ENCODE data around the gene SCNN1A. TPM values are rescaled to one million over a fixed set of nuclear protein-coding genes. Genes with fewer than 3 reads are reported as not detected.
A peak's percentile ranks its signal among the peaks of the same experiment; 100 is the strongest.

SCNN1A gene
- total and polyA plus RNA-seq, 2 of the 13 experiments (the other 11 are each of a cell fraction or from before 2014, with no cell fraction given), result 1.5 to 14.6 TPM

GRCh38 chr12:6363010-6363329, 12.4 kb downstream of the SCNN1A start:
- intact Hi-C loops (cut with micrococcal nuclease; ENCODE audit: unreplicated experiment) (no loop called here), in situ Hi-C loops (cut with HindIII; ENCODE audit: extremely low pct_ligation_motif_present, low pct_unique_long_range_greater_than_20kb) (no loop called here)
- BruUV-seq (replicated peaks), result no TSS peak
- Histone ChIP-seq H3K4me3 (replicated peaks in 1 of 3; ENCODE audit: insufficient read depth in 1 of 3, low read depth in 2 of 3, low read length in 3 of 3) (peak overlapping the region in 1 of 3 experiments; percentile 75; a peak in 4 of 6 replicates), H3K4me1 (ENCODE audit: insufficient read depth, low read length) (peaks cover 53% of the 10 kb centered on the region), H3K9ac (ENCODE audit: insufficient read depth, low read depth, low read length) (no peak overlapping the region; the same call in 1 of the 2 replicates), H3K9me3 (ENCODE audit: low read length) (no peaks in the 10 kb centered on the region), H4K20me1 (ENCODE audit: insufficient read depth, low read length) (no peaks in the 10 kb centered on the region), H2AFZ (ENCODE audit: low read length) (no peak overlapping the region), H3K36me3 (replicated peaks in 1 of 2; ENCODE audit: control insufficient read depth in 1 of 2, insufficient read depth in 2 of 2, low read length in 2 of 2) (no peaks in the 10 kb centered on the region), H3K4me2 (ENCODE audit: low read depth, low read length) (peak overlapping the region; percentile 83; the same call in 1 of the 2 replicates), H3K27ac (ENCODE audit: extremely low read length, insufficient read depth, low read length) (peak overlapping the region; percentile 95), H3K27me3 (ENCODE audit: control insufficient read depth in 1 of 2, insufficient read depth in 2 of 2, low read length in 2 of 2) (no peaks in the 10 kb centered on the region), H3K79me2 (ENCODE audit: insufficient read depth, low read length) (no peaks in the 10 kb centered on the region)
- 22% methylated on average over 4 of the region's 4 CpGs for WGBS (ENCODE audit: low lambda C conversion rate)
- CTCF ChIA-PET (ENCODE audit: low intra/inter-chr PET ratio, low total read pairs), result interaction anchor here (1.2 kb wide), 1 partner anchor 27 kb away, joined by 3 read pairs; no protein-coding TSS in a partner anchor
- DNase-seq (ENCODE audit: low spot score), result no peak
- FAIRE-seq, result no peak
- no peak for TF ChIP-seq SNAI1 (CRISPR knock-in tag; IDR thresholded peaks at IDR 0.05; ENCODE audit: borderline replicate concordance)
- TF ChIP-seq ZNF672 (CRISPR knock-in tag; IDR thresholded peaks at IDR 0.05), result no peak
- TF ChIP-seq IRX3 (CRISPR knock-in tag; IDR thresholded peaks at IDR 0.05; ENCODE audit: borderline replicate concordance, low read depth), result no peak
- no peak for TF ChIP-seq ZBTB43 (CRISPR knock-in tag; conservative IDR thresholded peaks at IDR 0.05)
- TF ChIP-seq HBP1 (CRISPR knock-in tag; IDR thresholded peaks at IDR 0.05; ENCODE audit: low read depth), result no peak
- TF ChIP-seq SYNCRIP (IDR thresholded peaks at IDR 0.05; ENCODE audit: insufficient read depth, low read depth, low read length), result no peak
- TF ChIP-seq ZNF576 (CRISPR knock-in tag; IDR thresholded peaks at IDR 0.05), result no peak
- no peak for TF ChIP-seq CENPBD1 (CRISPR knock-in tag; IDR thresholded peaks at IDR 0.05; ENCODE audit: borderline replicate concordance, low read depth)
- TF ChIP-seq BHLHE40 (IDR thresholded peaks at IDR 0.05; ENCODE audit: low read length), result no peak
- no peak for TF ChIP-seq ZNF674 (CRISPR knock-in tag; IDR thresholded peaks at IDR 0.05; ENCODE audit: low read depth)
- POLR2A ChIA-PET, result interaction anchor here (0.7 to 3.8 kb wide), 20 partner anchors 7 to 528 kb away, joined by 3 to 220 read pairs (median 6); partner anchors contain the start of genes GAPDH, LTBR, SCNN1A and TAPBPL
- no peak for ATAC-seq

Measured in HepG2 (cell line).